Thyroid gland (tissue), 4 donors: ENCODE data around the gene MED8. TPM values are rescaled to one million over a fixed set of nuclear protein-coding genes. Genes with fewer than 3 reads are reported as not detected.
"Not testable (repeated sequence)": the region's sequence is repeated elsewhere in the genome, so short reads cannot be mapped to it uniquely, and the experiment has no call there.

ENCODE experiments used
- DNase-seq, 2 donors: peaks; one replicate each; pipeline ENCODE4 v3.0.0-alpha.2; 2019
- H3K27ac ChIP-seq, 3 donors: fragments of 200-600 bp; sonication (generic); 1 replicate in 2 of 3; 2 replicates in 1 of 3; pipeline ENCODE4 v1.5.1; 2016 to 2019; ENCODE audit warnings: mild to moderate bottlenecking in 1 of 3, moderate library complexity in 1 of 3
- H3K27me3 ChIP-seq: fragments of 200-600 bp; sonication (generic); one replicate; pipeline ENCODE4 v1.5.1; 2019
- H3K36me3 ChIP-seq, 2 donors: fragments of 200-600 bp; sonication (generic); one replicate each; pipeline ENCODE4 v1.5.1; 2016 to 2019
- H3K4me1 ChIP-seq, 2 donors: fragments of 200-600 bp; sonication (generic); one replicate each; pipeline ENCODE4 v1.5.1; 2017 to 2019
- H3K4me3 ChIP-seq, 3 donors: fragments of 200-600 bp; sonication (generic); replicated peaks in 1 of 3; 1 replicate in 2 of 3; 2 replicates in 1 of 3; pipeline ENCODE4 v1.5.1; 2016; ENCODE audit warnings: mild to moderate bottlenecking in 1 of 3
- H3K9me3 ChIP-seq: fragments of 200-600 bp; sonication (generic); one replicate; pipeline ENCODE4 v1.5.1; 2017
- POLR2A ChIP-seq, 2 donors: fragments of 450-650 bp; IDR thresholded peaks; one replicate each; pipeline ENCODE4 v1.6.1; 2017; ENCODE audit warnings: antibody characterized with exemption in 2 of 2, mild to moderate bottlenecking in 2 of 2, moderate library complexity in 1 of 2
- WGBS, 2 donors: methylation state at CpG; one replicate each; pipeline ENCODE4 v1.1.5; 2017; 5-methylcytosine and 5-hydroxymethylcytosine counted together
- intact Hi-C: fragments of 100-400 bp; cut with DNase I; formaldehyde crosslinking; loops from one replicate; pipeline ENCODE4 v1.15.1; 2023
- total RNA-seq, 4 donors: library from RNA; depleted of rRNA; stranded (reverse); fragments of >200 nt; gene quantifications; one replicate each; pipeline ENCODE4 v1.2.3, GENCODE V29; 2016
- TF ChIP-seq, protein P1 (sequence below), 6 experiments: fragments of 200-600 bp in 3 of 6; fragments of 450-650 bp in 3 of 6; sonication (generic) in 3 of 6; IDR thresholded peaks; one replicate each; pipeline ENCODE4 v1.5.1; 2016 to 2019; ENCODE audit warnings: antibody characterized with exemption in 6 of 6, mild to moderate bottlenecking in 2 of 6, inconsistent platforms in 1 of 6, moderate library complexity in 1 of 6

The MED8 gene
- total RNA-seq, 4 donors from 2014 or later: 37.7 to 48.6 (median 45.3) TPM

DNA sequence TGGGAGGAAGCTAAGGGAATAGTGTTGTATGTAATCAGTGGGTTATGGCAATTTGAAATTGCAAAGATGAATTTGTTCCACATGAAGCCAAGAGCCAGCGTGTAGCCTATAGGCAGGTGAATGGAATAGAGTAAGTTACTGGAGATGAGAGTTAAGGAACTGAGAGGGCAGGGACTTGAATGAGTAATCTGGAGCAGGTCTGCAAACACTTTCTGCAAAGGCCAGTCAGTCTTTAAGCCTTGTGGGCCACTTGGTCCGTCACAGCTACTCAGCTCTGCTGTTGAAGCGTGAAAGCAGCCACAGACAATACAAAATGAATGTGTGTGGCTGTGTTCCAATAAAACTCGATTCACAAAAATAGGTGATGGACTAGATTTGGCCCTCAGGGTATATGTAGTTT lies 29.3 kb upstream of the MED8 start:
- peak overlapping the region in 1 of 3 donors; percentile 50 for H3K27ac ChIP-seq
- peaks cover 42 to 47% of the 10 kb centered on the region in 2 donors for H3K36me3 ChIP-seq
- peaks cover 14 to 22% of the 10 kb centered on the region in 2 donors for H3K4me1 ChIP-seq
- no peaks in the 10 kb centered on the region for H3K9me3 ChIP-seq
- 37 to 50% methylated on average over 4 of the region's 4 CpGs for WGBS, 2 donors
- H3K27me3 ChIP-seq: no peaks in the 10 kb centered on the region
- H3K4me3 ChIP-seq: no peak overlapping the region
- TF ChIP-seq, protein P1, sequence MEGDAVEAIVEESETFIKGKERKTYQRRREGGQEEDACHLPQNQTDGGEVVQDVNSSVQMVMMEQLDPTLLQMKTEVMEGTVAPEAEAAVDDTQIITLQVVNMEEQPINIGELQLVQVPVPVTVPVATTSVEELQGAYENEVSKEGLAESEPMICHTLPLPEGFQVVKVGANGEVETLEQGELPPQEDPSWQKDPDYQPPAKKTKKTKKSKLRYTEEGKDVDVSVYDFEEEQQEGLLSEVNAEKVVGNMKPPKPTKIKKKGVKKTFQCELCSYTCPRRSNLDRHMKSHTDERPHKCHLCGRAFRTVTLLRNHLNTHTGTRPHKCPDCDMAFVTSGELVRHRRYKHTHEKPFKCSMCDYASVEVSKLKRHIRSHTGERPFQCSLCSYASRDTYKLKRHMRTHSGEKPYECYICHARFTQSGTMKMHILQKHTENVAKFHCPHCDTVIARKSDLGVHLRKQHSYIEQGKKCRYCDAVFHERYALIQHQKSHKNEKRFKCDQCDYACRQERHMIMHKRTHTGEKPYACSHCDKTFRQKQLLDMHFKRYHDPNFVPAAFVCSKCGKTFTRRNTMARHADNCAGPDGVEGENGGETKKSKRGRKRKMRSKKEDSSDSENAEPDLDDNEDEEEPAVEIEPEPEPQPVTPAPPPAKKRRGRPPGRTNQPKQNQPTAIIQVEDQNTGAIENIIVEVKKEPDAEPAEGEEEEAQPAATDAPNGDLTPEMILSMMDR (IDR thresholded peaks at IDR 0.05): no peak
- no peak for TF ChIP-seq POLR2A (IDR thresholded peaks at IDR 0.05)
- peak; percentile 85 to 89 for DNase-seq
- intact Hi-C loops: loop anchor here (5.0 kb wide), 1 partner anchor 182 kb away; no protein-coding TSS in a partner anchor

DNA sequence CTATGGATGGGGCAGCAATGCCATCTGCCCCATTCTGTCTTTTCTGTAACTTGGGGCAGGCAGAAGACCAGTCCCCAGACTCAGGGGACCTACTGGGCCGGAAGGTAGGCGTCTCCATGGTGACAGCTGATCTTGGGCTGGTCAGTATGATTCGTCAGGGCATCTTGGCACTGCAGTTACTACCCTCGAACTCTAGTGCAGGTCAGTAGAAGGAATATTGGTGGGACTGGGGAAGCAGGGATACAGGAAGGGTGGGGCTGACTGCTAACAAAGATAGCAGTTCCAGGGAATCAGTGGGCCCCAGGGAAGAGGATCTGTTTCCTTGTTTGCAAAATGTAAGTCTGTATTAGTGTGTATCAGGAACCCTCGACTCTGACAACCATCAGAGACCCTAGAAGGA lies 26.3 kb upstream of the MED8 start:
- Histone ChIP-seq H3K4me3 (no peak overlapping the region), H3K27ac (no peak overlapping the region), H3K27me3 (no peaks in the 10 kb centered on the region), H3K9me3 (no peaks in the 10 kb centered on the region), H3K36me3 (peaks cover 19 to 24% of the 10 kb centered on the region in 2 donors), H3K4me1 (peaks cover 14 to 22% of the 10 kb centered on the region in 2 donors)
- WGBS, 2 donors: 78 to 92% methylated on average over 5 of the region's 5 CpGs
- intact Hi-C loops: loop anchor here (5.0 kb wide), 1 partner anchor 179 kb away; no protein-coding TSS in a partner anchor
- TF ChIP-seq POLR2A (IDR thresholded peaks at IDR 0.05): no peak
- TF ChIP-seq, protein P1 (IDR thresholded peaks at IDR 0.05): no peak
- DNase-seq: no peak

DNA sequence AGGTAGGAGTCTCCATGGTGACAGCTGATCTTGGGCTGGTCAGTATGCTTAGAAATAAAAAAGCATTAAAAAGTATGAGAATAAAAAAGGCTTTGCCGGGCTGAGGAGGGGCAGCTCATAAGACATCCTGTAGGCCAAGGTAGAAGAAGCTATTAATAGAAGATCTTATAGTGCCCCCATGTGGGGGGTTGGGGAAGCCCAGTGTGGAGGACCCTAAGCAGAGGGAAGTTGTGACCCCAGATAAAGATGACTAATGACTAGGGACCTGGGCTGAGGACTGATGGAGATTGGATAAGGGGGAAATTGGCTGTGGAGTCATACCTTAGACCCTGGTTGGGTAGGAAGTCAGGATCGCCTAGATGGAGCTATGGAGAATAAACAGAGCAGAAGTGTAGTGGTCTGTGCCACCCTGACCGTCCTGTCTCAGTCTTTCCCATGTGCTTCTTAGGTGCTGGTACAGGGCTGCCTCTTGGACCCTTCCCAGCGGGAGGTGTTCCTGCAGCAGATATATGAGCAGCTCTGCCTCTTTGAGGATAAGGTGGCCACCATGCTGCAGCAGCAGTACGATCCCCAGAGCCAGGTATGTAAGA lies 25.1 kb upstream of the MED8 start:
- WGBS, 2 donors: 79 to 84% methylated on average over 5 of the region's 5 CpGs
- TF ChIP-seq, protein P1 (IDR thresholded peaks at IDR 0.05): peak in 5 of 6 experiments; percentile 20 to 63 (median 50)
- TF ChIP-seq POLR2A (IDR thresholded peaks at IDR 0.05): no peak
- Histone ChIP-seq H3K4me3 (no peak overlapping the region), H3K27ac (no peak overlapping the region), H3K4me1 (peaks cover 14 to 20% of the 10 kb centered on the region in 2 donors), H3K36me3 (peaks cover 7 to 13% of the 10 kb centered on the region in 2 donors), H3K27me3 (no peaks in the 10 kb centered on the region), H3K9me3 (no peaks in the 10 kb centered on the region)
- DNase-seq: peak; percentile 55 to 59
- intact Hi-C loops: loop anchor here (5.0 kb wide), 1 partner anchor 177 kb away; no protein-coding TSS in a partner anchor

DNA sequence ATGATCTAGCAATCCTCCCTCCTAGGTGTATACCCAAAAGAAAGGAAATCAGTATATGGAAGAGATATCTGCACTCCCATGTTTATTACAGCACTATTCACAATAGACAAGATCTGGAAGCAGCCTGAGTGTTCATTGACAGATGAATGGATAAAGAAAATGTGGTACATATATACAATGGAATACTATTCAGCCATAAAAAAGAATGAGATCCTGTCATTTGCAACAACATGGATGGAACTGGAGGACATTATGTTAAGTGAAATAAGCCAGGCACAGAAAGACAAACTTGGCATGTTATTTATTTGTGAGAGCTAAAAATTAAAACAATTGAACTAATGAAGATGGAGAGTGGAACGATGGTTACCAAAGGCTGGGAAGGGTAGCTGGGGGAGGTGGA lies 23.8 kb upstream of the MED8 start:
- H3K4me1 ChIP-seq, intact Hi-C loops, H3K27ac ChIP-seq, H3K9me3 ChIP-seq, H3K4me3 ChIP-seq, DNase-seq, H3K27me3 ChIP-seq: not testable (repeated sequence)
- WGBS, 2 donors: 99 to 100% methylated on average over 1 of the region's 1 CpG
- peaks cover 7 to 14% of the 10 kb centered on the region in 2 donors for H3K36me3 ChIP-seq

DNA sequence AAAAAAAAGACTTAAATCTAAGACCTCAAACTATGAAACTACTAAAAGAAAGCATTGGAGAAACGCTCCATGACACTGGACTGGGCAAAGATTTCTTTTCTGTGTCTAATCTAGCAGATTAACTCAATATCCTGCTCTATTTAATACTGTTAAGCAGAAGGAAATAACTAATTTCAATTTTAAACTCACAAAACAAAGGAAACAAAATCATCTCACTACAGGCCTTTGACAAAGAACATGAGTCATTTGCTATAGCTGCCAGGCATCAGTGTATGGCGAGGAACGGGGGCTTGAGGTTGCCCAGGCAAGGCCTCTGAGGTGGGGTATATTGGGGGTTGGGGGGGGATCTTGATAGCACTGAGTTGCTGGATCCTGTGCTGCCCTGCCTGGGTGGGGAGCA lies 21.0 kb upstream of the MED8 start:
- no peaks in the 10 kb centered on the region for H3K27me3 ChIP-seq
- H3K36me3 ChIP-seq: peaks cover 9 to 29% of the 10 kb centered on the region in 2 donors
- no peaks in the 10 kb centered on the region for H3K9me3 ChIP-seq
- peaks cover 0 to under 1% of the 10 kb centered on the region in 2 donors for H3K4me1 ChIP-seq
- intact Hi-C loops: no loop called here
- 79 to 99% methylated on average over 3 of the region's 3 CpGs for WGBS, 2 donors
- no peak for DNase-seq
- H3K27ac ChIP-seq: no peak overlapping the region
- H3K4me3 ChIP-seq: no peak overlapping the region
- no peak for TF ChIP-seq POLR2A (IDR thresholded peaks at IDR 0.05)
- TF ChIP-seq, protein P1 (IDR thresholded peaks at IDR 0.05): no peak
